Testis (tissue), 2 donors: ENCODE results near the gene KCTD16.

ENCODE experiments used
- CTCF ChIP-seq, 3 experiments: fragments of 450-650 bp in 2 of 3; fragments of 200-600 bp in 1 of 3; sonication (generic) in 1 of 3; IDR thresholded peaks; one replicate each; pipeline ENCODE4 v1.5.1; 2016 to 2019; ENCODE audit warnings: antibody characterized with exemption in 3 of 3, mild to moderate bottlenecking in 2 of 3, moderate library complexity in 1 of 3
- POLR2A ChIP-seq: fragments of 450-650 bp; IDR thresholded peaks from one replicate; pipeline ENCODE4 v1.6.1; 2017; ENCODE audit warnings: antibody characterized with exemption, mild to moderate bottlenecking, moderate library complexity

GRCh38 chr5:144265643-144266247 is 95.1 kb downstream of the KCTD16 start:
- TF ChIP-seq CTCF (IDR thresholded peaks at IDR 0.05) (no peak), POLR2A (no peak)
